Mesodermal cell (in vitro differentiated cells): ENCODE measurements around the gene HHLA2.

Source experiments
- H3K27ac ChIP-seq: 2 replicates; pipeline ENCODE4 v1.7.0; 2013; ENCODE audit warnings: mild to moderate bottlenecking, low read depth, low read length, moderate library complexity; ENCODE audit not compliant: severe bottlenecking
- H3K36me3 ChIP-seq: 2 replicates; pipeline ENCODE4 v1.7.1; 2013; ENCODE audit warnings: mild to moderate bottlenecking, low read length, moderate library complexity; ENCODE audit not compliant: control insufficient read depth, insufficient read depth
- H3K4me1 ChIP-seq: one replicate; pipeline ENCODE4 v1.7.1; 2013; ENCODE audit warnings: mild to moderate bottlenecking, low read length; ENCODE audit not compliant: insufficient read depth, control insufficient read depth, poor library complexity, severe bottlenecking
- H3K4me3 ChIP-seq: 2 replicates; pipeline ENCODE4 v1.7.0; 2013; ENCODE audit warnings: low read length, control low read depth, mild to moderate bottlenecking; ENCODE audit not compliant: insufficient read depth, poor library complexity, severe bottlenecking; ENCODE audit errors: extremely low read depth
- H3K9me3 ChIP-seq: 2 replicates; pipeline ENCODE4 v1.7.1; 2013; ENCODE audit warnings: mild to moderate bottlenecking, low read length, moderate library complexity; ENCODE audit not compliant: control insufficient read depth
- WGBS, 2 experiments: methylation state at CpG; one replicate each; pipeline ENCODE4 v1.1.5; 2013; ENCODE audit warnings: missing lambda C conversion rate in 2 of 2; ENCODE audit not compliant: insufficient coverage in 2 of 2; 5-methylcytosine and 5-hydroxymethylcytosine counted together

HHLA2 gene

DNA sequence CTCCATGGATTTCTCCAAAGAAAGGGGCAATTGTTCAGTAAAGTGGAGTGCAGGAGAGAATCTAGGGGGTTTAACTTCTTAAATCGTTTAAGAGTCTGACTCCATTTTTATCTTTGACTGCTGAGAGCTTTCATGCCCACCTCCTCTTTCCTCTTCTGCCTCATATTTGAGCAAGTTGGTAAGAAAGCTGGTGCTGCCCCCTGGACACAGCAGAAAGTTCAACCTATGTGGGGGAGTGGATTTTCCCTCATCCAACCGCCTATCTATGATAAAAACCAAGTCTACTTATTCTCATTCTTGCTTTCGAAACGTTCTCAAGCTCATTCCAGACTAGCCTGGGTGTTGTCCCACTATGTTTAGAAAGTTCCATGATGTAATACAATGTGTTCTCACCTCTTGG, 26.0 kb downstream of the HHLA2 start:
- H3K9me3 ChIP-seq = no peaks in the 10 kb centered on the region
- no peak overlapping the region for H3K4me3 ChIP-seq
- no peaks in the 10 kb centered on the region for H3K36me3 ChIP-seq
- no peaks in the 10 kb centered on the region for H3K4me1 ChIP-seq
- WGBS, 2 experiments = 73 to 100% methylated on average over 1 to 2 of the region's 4 CpGs
- no peak overlapping the region for H3K27ac ChIP-seq

DNA sequence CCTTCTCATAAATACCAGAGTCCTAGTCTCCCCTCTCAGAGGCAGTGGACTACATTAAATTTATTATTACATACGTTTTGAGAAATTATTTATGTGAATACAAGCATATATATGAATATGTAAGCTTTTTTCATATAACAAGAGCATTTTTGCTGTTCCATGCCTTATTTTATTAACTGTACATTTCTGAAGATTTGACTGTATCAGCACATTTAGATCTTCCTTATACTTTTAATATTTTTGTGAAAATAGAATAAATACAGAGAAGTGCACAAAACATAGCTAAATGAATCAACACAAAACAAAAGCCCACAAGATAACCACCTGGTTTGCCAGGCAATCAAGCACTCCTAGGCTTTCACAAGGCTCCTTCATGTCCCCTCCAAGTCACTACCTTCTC, 27.8 kb downstream of the HHLA2 start:
- no peaks in the 10 kb centered on the region for H3K4me1 ChIP-seq
- no peaks in the 10 kb centered on the region for H3K9me3 ChIP-seq
- no peaks in the 10 kb centered on the region for H3K36me3 ChIP-seq
- no CpG with 5 or more reads among the region's 1 CpG for WGBS, 2 experiments
- no peak overlapping the region for H3K4me3 ChIP-seq
- no peak overlapping the region for H3K27ac ChIP-seq

DNA sequence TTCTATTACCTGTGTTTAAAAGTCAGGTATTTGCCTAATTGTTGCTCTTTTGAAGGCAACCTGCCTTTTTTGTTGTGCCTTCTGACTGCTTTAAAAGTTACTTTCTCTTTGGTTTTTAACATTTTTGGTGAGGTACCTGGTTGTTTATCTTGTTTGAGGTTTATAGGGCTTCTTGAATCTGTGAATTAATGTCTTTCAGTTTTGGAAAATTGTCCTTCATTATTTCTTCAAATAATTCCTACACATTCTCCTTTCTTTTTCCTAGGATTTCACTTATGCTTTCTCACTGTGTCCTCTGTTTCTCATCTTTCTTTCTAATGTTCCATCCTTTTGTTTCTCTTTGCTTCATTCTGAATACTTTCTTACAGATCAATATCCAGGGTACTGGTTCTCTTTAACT, 30.8 kb downstream of the HHLA2 start:
- Histone ChIP-seq H3K27ac (no peak overlapping the region), H3K4me1 (no peaks in the 10 kb centered on the region), H3K4me3 (no peak overlapping the region), H3K9me3 (no peaks in the 10 kb centered on the region), H3K36me3 (no peaks in the 10 kb centered on the region)

DNA sequence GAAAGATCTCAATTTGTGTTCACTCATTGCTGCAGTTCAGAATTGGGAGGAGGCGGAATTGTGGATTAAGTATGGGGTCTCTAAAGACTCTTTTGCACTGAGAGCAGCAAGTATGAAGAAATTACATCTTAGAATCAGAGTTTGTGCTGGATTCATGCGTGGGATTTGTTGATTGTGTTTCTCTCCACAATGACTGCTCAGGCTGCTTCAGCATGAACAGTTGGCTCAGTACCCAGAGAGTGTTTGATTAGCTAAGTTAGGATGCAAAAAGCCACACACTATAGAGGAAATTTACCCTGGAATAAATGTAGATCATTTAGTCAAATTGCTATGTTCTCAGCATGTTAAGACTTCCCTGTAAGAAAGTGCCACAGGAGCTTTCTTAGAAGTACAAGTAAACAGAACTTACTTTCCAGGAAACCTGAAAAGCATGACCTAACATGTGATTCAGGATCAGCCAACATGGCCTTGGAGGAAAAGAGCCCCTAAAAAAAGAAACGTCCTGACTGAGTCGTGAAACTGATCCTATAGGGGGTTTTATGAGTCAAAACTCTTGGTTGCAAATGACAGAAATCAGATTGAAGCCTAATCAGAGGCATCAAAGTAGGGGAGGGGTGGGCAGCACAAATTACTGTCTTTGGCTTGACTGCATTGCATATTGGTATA, 32.6 kb downstream of the HHLA2 start:
- 79 to 81% methylated on average over 3 to 4 of the region's 4 CpGs for WGBS, 2 experiments
- Histone ChIP-seq H3K4me1 (no peaks in the 10 kb centered on the region), H3K4me3 (no peak overlapping the region), H3K36me3 (no peaks in the 10 kb centered on the region), H3K9me3 (no peaks in the 10 kb centered on the region), H3K27ac (no peak overlapping the region)

DNA sequence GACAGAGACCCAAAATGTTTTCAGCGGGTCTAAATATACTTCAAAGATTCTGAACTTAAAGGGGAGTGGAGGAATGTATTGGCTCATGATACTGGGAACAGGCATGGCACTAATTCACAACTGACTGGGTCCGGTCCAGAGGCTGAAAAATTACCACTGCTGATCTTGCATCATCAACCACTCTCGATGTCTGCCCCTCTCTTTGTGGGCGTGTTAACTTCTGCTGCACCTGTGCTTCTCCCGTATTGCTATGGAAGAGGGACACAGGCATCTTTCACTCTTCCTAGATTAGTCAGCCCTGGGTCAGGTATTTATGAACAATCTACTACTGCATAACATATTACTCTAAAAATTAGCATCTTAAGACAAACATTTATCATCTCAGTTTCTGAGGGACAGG, 33.2 kb downstream of the HHLA2 start:
- Histone ChIP-seq H3K27ac (no peak overlapping the region), H3K9me3 (no peaks in the 10 kb centered on the region), H3K4me1 (no peaks in the 10 kb centered on the region), H3K4me3 (no peak overlapping the region), H3K36me3 (no peaks in the 10 kb centered on the region)
- 96 to 98% methylated on average over 4 to 5 of the region's 5 CpGs for WGBS, 2 experiments

DNA sequence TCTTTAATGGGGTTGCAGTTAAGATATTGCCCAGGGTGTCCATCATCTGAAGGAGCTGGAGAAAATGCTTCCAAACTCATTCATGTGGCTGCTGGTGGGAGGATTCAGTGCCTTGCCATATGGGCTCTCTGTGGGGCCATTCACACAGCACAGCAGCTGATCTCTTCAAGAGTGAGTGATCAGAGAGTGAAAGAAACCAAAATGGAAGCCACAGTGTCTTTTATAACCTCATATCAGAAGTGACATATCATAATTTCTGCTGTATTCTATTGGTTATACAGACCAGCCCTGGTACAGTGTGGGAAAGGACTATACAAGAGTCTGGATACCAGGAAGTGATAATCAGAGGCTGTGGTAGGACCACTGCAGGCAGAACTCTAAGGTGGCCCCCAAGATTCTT, 33.6 kb downstream of the HHLA2 start:
- H3K9me3 ChIP-seq = no peaks in the 10 kb centered on the region
- H3K4me1 ChIP-seq = no peaks in the 10 kb centered on the region
- H3K4me3 ChIP-seq = no peak overlapping the region
- H3K27ac ChIP-seq = no peak overlapping the region
- H3K36me3 ChIP-seq = no peaks in the 10 kb centered on the region

DNA sequence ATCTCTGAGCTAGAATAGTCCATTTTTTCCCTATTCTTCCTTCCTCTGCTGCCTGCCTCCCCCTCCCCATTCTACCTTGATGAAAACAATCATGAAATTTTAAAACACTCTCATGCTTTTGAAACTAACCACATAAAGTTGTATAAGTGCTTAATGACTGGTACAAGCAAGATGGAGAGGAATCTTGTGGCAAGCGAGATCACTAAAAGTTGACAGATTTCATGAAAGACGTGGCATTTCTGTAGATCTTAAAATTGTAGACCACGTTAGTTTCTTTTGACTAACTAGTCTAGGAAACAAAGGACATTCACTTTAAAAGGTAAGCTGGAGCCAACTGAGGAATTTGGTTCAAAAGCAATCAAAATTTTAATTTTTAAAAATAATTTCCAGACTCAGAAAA, 35.4 kb downstream of the HHLA2 start:
- H3K4me1 ChIP-seq = no peaks in the 10 kb centered on the region
- whole genome bisulfite sequencing, 2 experiments = 94 to 97% methylated on average over 3 of the region's 3 CpGs
- H3K27ac ChIP-seq = no peak overlapping the region
- no peaks in the 10 kb centered on the region for H3K9me3 ChIP-seq
- H3K36me3 ChIP-seq = no peaks in the 10 kb centered on the region
- H3K4me3 ChIP-seq = no peak overlapping the region

DNA sequence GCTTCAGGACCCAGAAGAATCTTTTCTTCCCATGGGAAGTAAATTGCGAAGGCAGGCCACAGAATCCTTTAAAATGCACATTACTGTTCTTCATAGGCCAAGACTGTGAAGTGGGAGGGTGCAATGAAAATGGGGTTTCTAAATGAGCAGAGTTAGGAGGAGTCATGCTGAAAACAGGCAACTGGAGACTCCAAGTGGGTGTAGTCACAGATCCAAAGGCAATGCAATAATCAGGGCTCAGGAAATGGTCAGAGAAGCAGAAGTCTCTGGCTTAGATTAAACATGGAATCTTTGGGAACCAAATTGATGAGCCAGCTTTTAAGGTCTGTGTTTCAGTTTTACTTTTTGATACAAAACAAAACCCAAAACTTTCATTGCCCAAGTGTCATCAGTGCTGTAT, 37.6 kb downstream of the HHLA2 start:
- no CpG with 5 or more reads among the region's 1 CpG for WGBS, 2 experiments
- Histone ChIP-seq H3K36me3 (no peaks in the 10 kb centered on the region), H3K9me3 (no peaks in the 10 kb centered on the region), H3K27ac (no peak overlapping the region), H3K4me1 (no peaks in the 10 kb centered on the region), H3K4me3 (no peak overlapping the region)

DNA sequence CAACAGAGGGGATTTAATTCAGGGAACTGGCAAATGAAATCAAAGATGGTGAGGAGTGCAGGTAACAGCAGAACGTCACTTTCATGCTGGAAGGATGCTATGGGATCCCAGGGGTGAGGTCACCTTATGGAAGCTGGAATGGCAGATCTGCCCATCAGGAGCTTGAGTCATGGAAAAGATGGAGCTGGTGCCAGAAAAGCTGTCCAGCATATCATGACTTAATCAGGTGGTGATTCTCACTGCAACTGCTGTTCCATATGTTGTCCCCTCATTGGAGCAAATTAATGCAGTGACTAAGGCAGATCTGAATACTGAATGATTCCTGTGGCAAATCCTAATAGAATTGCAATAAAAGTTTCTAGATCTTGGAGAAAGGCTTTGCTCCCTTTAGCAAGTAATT, 38.4 kb downstream of the HHLA2 start:
- Histone ChIP-seq H3K27ac (no peak overlapping the region), H3K36me3 (no peaks in the 10 kb centered on the region), H3K9me3 (no peaks in the 10 kb centered on the region), H3K4me3 (no peak overlapping the region), H3K4me1 (no peaks in the 10 kb centered on the region)
- WGBS, 2 experiments = 76 to 100% methylated on average over 1 of the region's 1 CpG

DNA sequence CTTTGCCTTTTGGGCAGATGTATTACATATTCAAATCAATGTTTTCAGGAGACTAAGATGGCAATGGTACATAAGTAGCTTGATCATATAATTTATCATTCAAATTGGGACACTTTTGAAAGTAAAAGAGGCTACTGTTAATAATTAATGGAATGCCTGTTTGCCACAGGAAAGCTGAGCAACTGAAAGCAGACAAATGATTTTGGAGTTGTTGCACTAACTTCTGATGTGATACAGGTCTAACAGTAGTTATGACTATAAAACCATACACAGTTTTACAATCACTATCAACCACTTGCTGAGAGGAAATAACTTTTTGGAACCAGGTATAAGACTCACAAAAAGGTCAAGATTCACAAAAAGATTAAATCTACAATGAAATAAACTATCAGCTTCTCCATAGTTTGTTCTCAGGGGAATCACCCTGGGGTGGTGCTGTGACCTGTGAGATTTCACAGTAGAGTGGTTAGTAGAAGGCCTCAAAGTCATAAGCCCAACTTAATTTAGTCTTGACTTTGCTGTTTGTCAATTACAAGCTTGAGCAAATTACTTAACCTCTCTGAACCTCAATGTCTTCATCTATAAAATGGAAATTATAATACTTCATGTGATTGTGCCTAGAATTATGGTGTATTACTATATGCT, 42.7 kb downstream of the HHLA2 start:
- H3K36me3 ChIP-seq = no peaks in the 10 kb centered on the region
- H3K4me3 ChIP-seq = no peak overlapping the region
- no peaks in the 10 kb centered on the region for H3K9me3 ChIP-seq
- H3K4me1 ChIP-seq = no peaks in the 10 kb centered on the region
- H3K27ac ChIP-seq = no peak overlapping the region

DNA sequence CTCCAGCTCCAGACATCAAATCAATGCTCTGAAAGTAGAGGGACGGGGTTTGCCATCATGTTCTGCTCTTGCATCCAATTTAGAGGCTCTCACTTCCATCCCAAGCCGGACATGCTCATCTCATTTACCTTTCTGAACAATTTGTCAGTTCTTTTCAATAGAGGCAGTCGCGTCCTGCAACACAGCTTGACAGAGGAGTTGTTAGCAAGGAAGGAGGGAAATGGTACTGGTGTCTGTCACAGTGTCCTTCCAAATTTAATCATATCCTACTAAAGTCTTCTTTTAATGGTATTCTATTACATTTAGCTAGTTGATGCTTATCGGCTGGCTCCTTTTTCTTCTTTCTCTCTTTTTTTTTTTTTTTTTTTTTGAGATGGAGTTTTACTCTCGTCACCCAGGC, 45.6 kb downstream of the HHLA2 start:
- Histone ChIP-seq H3K4me1 (no peaks in the 10 kb centered on the region), H3K4me3 (no peak overlapping the region), H3K27ac (no peak overlapping the region), H3K36me3 (no peaks in the 10 kb centered on the region), H3K9me3 (no peaks in the 10 kb centered on the region)
- 50 to 83% methylated on average over 1 to 2 of the region's 6 CpGs for WGBS, 2 experiments
